Left lobe of liver (tissue), 2 donors: ENCODE results near the gene NSF. TPM values are rescaled to one million over a fixed set of nuclear protein-coding genes. Genes with fewer than 3 reads are reported as not detected.
"Not testable (repeated sequence)": the region's sequence is repeated elsewhere in the genome, so short reads cannot be mapped to it uniquely, and the experiment has no call there.

Experiments used
- ATAC-seq: fragments of 200-7000 bp; cut with Tn5 transposase; one replicate; pipeline ENCODE4 v1.9.1; 2020; ENCODE audit warnings: mild to moderate bottlenecking, moderate library complexity
- DNase-seq: peaks from one replicate; pipeline ENCODE4 v3.0.0-alpha.2; 2020; ENCODE audit warnings: low spot score
- total RNA-seq: library from RNA; stranded (reverse); gene quantifications from one replicate; pipeline ENCODE4 v1.2.1, GENCODE V29; 2021
- donor health status: DM: no; HTN: no; CAD: no; lungs with moderate emphysema.
- donor health status: DM: no; HTN: yes; CAD: no.

The NSF gene
- total RNA-seq, 1 donor from 2014 or later, result 23.1 TPM

- not testable (repeated sequence) for ATAC-seq, DNase-seq
Observed at GRCh38 chr17:46627452-46627851, 37.0 kb downstream of the NSF start.

- DNase-seq, ATAC-seq: not testable (repeated sequence)
Observed at GRCh38 chr17:46628753-46629436, 38.4 kb downstream of the NSF start.

- not testable (repeated sequence) for DNase-seq
- peak; percentile 85 for ATAC-seq
Observed at GRCh38 chr17:46632146-46632545, 41.7 kb downstream of the NSF start.

GRCh38 chr17:46634844-46635243, 44.4 kb downstream of the NSF start:
- ATAC-seq, DNase-seq: not testable (repeated sequence)

GRCh38 chr17:46641861-46642656, 51.6 kb downstream of the NSF start:
- not testable (repeated sequence) for DNase-seq
- ATAC-seq, result peak; percentile 78

- not testable (repeated sequence) for ATAC-seq
Observed at GRCh38 chr17:46647251-46647650, 56.8 kb downstream of the NSF start.

GRCh38 chr17:46647688-46648278, 57.3 kb downstream of the NSF start:
- not testable (repeated sequence) for ATAC-seq

More at GRCh38 chr17:46647251-46647650, 56.8 kb downstream of the NSF start:
- not testable (repeated sequence) for DNase-seq

GRCh38 chr17:46649246-46649645, 58.8 kb downstream of the NSF start:
- ATAC-seq, DNase-seq: not testable (repeated sequence)

More at GRCh38 chr17:46647688-46648278, 57.3 kb downstream of the NSF start:
- DNase-seq, result not testable (repeated sequence)

GRCh38 chr17:46652024-46652643, 61.7 kb downstream of the NSF start:
- not testable (repeated sequence) for DNase-seq
- ATAC-seq, result peak; percentile 52

GRCh38 chr17:46658235-46658634, 67.8 kb downstream of the NSF start:
- not testable (repeated sequence) for DNase-seq, ATAC-seq

GRCh38 chr17:46659702-46660101, 69.2 kb downstream of the NSF start:
- not testable (repeated sequence) for ATAC-seq

GRCh38 chr17:46663123-46663522, 72.7 kb downstream of the NSF start:
- not testable (repeated sequence) for ATAC-seq, DNase-seq

More at GRCh38 chr17:46659702-46660101, 69.2 kb downstream of the NSF start:
- not testable (repeated sequence) for DNase-seq

- not testable (repeated sequence) for ATAC-seq
Observed at GRCh38 chr17:46663552-46663951, 73.1 kb downstream of the NSF start.

GRCh38 chr17:46665969-46666368, 75.5 kb downstream of the NSF start:
- not testable (repeated sequence) for ATAC-seq, DNase-seq

More at GRCh38 chr17:46663552-46663951, 73.1 kb downstream of the NSF start:
- DNase-seq, result not testable (repeated sequence)

GRCh38 chr17:46670789-46671188, 80.3 kb downstream of the NSF start:
- not testable (repeated sequence) for DNase-seq, ATAC-seq

GRCh38 chr17:46672777-46673176, 82.3 kb downstream of the NSF start:
- not testable (repeated sequence) for ATAC-seq, DNase-seq

GRCh38 chr17:46677819-46678218, 87.3 kb downstream of the NSF start:
- ATAC-seq, DNase-seq: not testable (repeated sequence)

- not testable (repeated sequence) for ATAC-seq, DNase-seq
Observed at GRCh38 chr17:46683653-46684052, 93.2 kb downstream of the NSF start.

- ATAC-seq, DNase-seq: not testable (repeated sequence)
Observed at GRCh38 chr17:46685284-46685683, 94.8 kb downstream of the NSF start.

- ATAC-seq, result peak; percentile 49
- not testable (repeated sequence) for DNase-seq
Observed at GRCh38 chr17:46692196-46692595, 101.7 kb downstream of the NSF start.
